HL-60/S4 (cell line): ENCODE results near the gene SERPIND1.
"Not testable (repeated sequence)": the region's sequence is repeated elsewhere in the genome, so short reads cannot be mapped to it uniquely, and the experiment has no call there.

Experiments used
- in situ Hi-C: fragments of 300-500 bp; cut with MboI; formaldehyde crosslinking; loops from 2 replicates; pipeline ENCODE4 v1.14.3; 2022; ENCODE audit warnings: low sequenced_read_pairs

Gene SERPIND1

DNA sequence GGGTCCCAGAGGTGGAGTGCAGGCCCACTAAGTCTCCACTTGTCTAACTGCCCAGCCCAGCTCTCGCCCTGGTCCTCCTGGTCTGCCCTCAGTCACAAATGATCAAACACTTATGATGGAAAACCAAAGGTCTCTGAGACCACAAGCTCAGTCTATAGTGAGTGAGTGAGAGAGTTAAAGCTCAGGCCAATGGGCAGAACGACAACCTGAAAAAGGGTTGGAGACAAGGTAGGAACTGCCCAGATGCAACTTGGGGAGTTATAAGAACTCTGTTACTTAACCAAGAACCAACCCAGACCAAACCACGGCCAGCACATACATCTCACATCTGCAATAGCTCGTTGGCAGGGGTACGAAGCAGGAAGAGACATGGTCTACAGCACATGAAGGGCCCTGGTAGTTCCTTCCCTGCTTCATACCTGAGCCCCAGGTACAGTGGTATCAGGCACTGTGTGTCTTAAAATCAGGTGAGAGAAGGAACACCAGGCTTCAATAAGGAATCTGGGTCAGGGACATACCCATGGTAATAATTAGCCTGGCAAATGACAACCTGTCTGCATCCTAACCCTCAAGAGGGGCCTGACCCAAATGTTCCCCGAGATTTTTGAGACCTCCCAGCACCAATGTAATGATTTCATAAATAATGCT lies 35.7 kb downstream of the SERPIND1 start:
- in situ Hi-C loops = no loop called here

DNA sequence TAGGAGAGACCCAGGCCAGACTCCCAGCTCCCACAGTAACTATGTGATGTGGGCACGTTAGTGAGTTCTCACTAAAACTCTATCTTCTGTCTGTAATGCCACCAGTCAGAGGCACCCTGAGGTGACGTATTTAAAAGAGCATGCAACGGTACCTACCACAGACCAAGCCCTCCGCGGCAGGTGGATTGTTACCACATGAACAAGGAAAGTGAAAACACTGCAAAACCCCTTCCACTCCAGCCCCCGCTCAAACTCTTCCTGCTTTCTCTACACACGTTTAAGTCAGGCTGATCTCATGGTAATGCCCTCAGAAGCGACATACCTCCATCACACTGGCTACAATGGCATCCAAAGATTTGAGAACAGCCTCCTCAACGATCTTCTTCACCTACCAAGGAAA lies 36.7 kb downstream of the SERPIND1 start:
- in situ Hi-C loops = no loop called here

DNA sequence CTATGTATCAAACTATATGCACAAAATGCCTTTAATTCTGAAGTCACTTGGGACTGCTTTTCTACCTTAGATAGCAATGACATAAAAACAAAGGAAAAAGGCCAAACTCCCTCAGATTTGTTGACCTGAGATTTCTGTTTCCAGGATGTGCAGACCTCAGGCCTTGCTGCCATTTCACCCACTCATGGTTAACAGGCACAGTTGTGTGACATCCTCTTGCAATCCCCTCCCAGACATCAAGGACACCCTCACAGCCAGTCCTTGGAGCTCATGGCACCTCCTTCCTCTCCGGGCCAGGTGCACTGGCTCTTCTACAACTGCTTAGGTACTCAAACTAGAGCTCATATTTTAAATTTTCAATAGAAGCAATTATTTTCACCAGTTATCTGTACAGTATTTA lies 37.3 kb downstream of the SERPIND1 start:
- in situ Hi-C loops = no loop called here

DNA sequence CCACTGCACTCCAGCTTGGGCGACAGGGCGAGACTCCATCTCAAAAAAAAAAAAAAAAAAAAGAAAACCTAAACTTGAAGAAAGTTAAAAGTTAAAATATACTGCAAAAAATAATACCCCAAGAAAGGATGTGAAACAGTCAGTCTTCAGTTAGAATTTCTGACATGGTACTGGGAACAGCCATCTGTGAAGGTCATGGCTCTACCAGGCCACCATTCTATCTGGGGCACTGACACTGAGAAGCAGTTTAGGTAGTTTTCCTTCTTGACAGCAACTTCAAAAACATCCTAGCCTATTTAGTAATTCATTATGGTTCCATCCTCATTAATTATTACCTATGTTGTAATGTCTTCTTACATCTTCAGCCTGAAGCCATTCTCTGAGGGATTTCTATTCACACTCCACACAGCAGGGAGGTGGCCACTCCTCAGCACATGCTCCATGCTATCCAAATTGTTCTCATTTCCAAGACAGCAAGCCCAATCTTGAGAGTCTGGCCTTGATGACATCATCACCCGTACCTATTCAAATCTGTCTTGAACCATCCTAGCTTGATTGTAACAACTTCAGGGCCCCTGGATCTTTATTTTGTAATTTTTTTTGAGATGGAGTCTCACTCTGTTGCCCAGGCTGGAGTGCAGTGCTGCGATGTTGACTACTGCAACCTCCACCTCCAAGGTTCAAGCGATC lies 38.2 kb downstream of the SERPIND1 start:
- in situ Hi-C loops = no loop called here

DNA sequence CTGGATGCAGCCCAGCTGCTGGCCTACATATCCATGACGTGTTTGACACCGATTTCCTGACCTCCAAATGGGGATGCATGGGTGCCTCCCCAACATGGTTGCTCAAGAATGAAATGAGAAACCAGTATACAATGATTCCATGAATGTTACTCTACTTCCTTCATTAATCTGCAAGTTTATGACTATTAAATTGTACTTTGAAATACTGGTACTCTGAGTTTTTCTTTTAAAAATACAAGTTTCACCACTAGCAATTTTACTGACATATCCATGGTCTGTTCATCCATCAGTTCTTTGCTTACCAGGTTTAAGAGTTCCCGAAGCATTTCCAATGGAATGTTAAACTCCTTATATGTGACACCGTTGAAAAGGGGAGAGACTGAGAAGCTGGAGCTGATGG lies 39.1 kb downstream of the SERPIND1 start:
- in situ Hi-C loops = no loop called here

DNA sequence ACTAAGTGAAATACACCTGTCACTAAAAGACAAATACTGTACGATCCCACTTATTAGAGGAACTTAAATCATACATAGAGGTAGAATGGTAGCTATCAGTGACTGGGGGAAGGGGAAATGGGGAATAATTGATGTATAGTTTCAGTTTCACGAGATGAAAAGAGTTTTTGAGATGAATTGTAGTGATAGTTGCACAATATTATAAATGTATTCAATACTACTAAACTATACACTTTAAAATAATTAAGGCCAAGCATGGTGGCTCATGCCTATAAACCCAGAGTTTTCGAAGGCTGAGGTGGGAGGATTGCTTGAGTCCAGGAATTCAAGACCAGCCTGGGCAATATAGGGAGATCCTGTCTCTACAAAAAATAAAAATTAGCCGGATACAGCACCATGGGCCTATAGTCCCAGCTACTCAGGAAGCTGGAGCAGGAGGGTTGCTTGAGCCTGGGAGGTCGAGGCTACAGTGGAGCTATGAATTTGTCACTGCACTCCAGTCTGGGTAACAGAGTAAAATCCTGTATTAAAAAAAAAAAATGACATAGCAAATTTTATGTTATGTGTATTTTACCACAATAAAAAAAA lies 40.4 kb downstream of the SERPIND1 start:
- in situ Hi-C loops = no loop called here

DNA sequence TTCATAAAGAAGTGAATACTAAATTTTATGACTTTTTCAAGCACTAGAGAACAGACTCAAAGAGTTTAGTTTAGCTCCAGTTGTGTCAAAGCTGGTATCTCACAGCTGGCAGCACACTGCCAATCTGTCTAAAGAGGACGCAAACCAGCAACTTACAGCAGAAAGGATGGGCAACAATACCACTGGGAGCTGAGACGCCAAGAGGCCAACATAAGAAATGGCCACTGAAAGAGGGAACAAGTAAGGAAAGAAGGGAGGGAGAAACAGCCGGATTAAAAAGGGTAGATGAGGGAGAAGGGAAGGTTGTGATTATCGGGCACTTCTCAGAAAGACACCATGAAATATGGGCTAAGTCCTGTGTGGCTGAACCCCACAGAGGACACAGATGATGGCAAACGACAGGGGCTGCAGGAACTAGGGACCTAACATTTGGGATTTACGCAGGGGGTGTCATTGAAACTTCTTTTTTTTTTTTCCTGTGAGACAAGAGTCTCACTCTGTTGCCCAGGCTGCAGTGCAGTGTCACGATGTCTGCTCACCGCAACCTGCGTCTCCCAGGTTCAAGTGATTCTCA lies 41.7 kb downstream of the SERPIND1 start:
- in situ Hi-C loops = no loop called here

- in situ Hi-C loops = no loop called here
These were observed 42.6 kb downstream of the SERPIND1 start for GRCh38 chr22:20816559-20816958.

GRCh38 chr22:20818471-20818870 lies 44.6 kb downstream of the SERPIND1 start:
- in situ Hi-C loops = no loop called here

GRCh38 chr22:20819471-20819870 lies 45.6 kb downstream of the SERPIND1 start:
- in situ Hi-C loops = no loop called here

DNA sequence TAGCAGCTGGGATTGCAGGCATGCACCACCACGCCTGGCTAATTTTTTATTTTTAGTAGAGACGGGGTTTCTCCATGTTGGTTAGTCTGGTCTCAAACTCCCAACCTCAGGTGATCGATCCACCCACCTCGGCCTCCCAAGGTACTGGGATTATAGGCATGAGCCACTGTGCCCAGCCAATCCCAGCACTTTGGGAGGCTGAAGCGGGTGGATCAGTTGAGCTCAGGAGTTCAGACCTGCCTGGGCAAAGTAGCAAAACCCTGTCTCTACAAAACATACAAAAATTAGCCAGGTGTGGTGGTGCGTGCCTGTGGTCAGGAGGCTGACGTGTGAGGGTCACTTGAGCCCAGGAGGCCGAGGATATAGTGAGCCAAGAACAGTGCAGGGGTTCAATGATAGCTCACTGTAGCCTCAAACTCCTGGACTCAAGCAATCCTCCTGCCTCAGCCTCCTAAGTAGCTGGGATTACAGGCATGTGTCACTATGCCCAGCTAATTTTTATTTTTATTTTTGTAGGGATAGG lies 47.9 kb downstream of the SERPIND1 start:
- in situ Hi-C loops = not testable (repeated sequence)

DNA sequence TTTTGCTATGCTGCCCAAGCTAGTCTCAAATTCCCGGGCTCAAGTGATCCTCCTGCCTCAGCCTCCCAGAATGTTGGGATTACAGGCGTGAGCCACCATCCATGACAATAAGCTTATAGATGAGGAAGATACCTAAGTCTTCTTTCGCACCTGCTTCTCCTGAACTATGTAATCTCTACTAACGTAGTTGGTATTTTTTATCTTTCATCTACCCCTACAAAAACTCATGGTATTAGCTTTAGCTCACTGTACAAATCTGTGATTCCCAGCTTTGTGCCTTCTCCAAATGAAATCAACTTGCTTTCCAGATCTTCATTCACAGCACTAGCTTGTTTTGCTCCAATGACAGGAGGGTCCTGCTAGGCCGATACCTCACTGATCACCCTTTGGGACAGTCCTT lies 48.3 kb downstream of the SERPIND1 start:
- in situ Hi-C loops = no loop called here

GRCh38 chr22:20823264-20823663 lies 49.4 kb downstream of the SERPIND1 start:
- in situ Hi-C loops = no loop called here

DNA sequence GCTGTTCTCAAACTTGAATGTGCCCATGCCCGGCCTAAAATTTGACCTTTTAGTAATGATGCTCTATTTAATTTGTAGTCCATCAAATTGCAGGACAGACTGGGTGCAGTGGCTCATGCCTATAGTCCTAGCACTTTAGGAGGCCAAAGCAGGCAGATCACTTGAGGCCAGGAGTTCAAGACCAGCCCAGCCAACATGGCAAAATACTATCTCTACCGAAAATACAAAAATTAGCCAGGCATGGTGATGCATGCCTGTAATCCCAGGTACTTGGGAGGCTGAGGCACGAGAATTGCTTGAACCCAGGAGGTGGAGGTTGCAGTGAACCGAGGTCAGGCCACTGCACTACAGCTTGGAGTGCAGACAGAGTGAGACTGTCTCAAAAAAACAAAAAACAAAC lies 51.3 kb downstream of the SERPIND1 start:
- in situ Hi-C loops = not testable (repeated sequence)

GRCh38 chr22:20825624-20826023 lies 51.7 kb downstream of the SERPIND1 start:
- in situ Hi-C loops = no loop called here

- in situ Hi-C loops = not testable (repeated sequence)
These were observed 52.6 kb downstream of the SERPIND1 start for GRCh38 chr22:20826373-20827152.

GRCh38 chr22:20829491-20830134 lies 55.7 kb downstream of the SERPIND1 start:
- in situ Hi-C loops = no loop called here

DNA sequence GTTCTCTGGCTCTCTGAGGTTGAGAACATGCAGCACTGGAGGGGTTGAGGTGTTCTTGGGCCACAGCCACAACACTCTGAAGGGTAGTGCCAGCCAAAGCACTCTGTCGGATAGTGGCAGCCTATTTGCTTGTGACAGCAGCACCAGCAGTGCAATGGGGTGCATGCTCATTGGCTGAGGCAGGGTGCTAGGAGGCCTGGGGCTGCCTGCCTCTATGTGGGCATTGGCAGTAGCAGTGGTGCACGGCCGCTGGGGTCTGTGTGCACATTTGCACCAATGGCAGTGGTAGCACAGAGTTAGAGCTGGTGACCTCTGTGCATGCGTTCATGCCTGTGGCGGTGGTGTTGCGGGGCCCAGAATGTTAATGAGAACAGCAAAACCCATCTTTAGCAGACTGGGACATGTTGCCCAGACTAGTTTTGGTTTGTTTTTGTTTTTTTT lies 59.3 kb downstream of the SERPIND1 start:
- in situ Hi-C loops = no loop called here

- in situ Hi-C loops = no loop called here
These were observed 60.3 kb downstream of the SERPIND1 start for GRCh38 chr22:20834206-20834605.

GRCh38 chr22:20834725-20835124 lies 60.8 kb downstream of the SERPIND1 start:
- in situ Hi-C loops = no loop called here
